KMS-11 (cell line): ENCODE measurements around the gene BABAM2.

ENCODE experiments used
- H2AFZ ChIP-seq: fragments of 200-600 bp; sonication (generic); 2 replicates; pipeline ENCODE4 v1.6.1; 2016; ENCODE audit warnings: antibody characterized with exemption, mixed run types, low read depth
- H3K27ac ChIP-seq: fragments of 200-600 bp; sonication (generic); 2 replicates; pipeline ENCODE4 v1.6.1; 2016; ENCODE audit warnings: mild to moderate bottlenecking, mixed run types
- H3K27me3 ChIP-seq: fragments of 200-600 bp; sonication (generic); 2 replicates; pipeline ENCODE4 v1.6.1; 2017; ENCODE audit warnings: mild to moderate bottlenecking, low read depth, mixed run types, moderate library complexity; ENCODE audit not compliant: insufficient read depth
- H3K36me3 ChIP-seq: fragments of 200-600 bp; sonication (generic); 2 replicates; pipeline ENCODE4 v1.6.1; 2017; ENCODE audit warnings: mild to moderate bottlenecking, mixed run types; ENCODE audit not compliant: insufficient read depth
- H3K4me1 ChIP-seq: fragments of 200-600 bp; sonication (generic); 2 replicates; pipeline ENCODE4 v1.6.1; 2016; ENCODE audit warnings: mild to moderate bottlenecking, low read depth, mixed run types; ENCODE audit not compliant: poor library complexity, severe bottlenecking
- H3K4me2 ChIP-seq: fragments of 200-600 bp; sonication (generic); 2 replicates; pipeline ENCODE4 v1.7.0; 2016; ENCODE audit warnings: mild to moderate bottlenecking, mixed run types
- H3K4me3 ChIP-seq: fragments of 200-600 bp; sonication (generic); IDR thresholded peaks from 2 replicates; pipeline ENCODE4 v1.6.1; 2017; ENCODE audit warnings: low read depth, low read length, mixed read lengths; ENCODE audit not compliant: insufficient read depth
- H3K79me2 ChIP-seq: fragments of 200-600 bp; sonication (generic); 2 replicates; pipeline ENCODE4 v1.6.1; 2016; ENCODE audit warnings: low read depth, mixed run types; ENCODE audit not compliant: insufficient read depth
- H3K9ac ChIP-seq: fragments of 200-600 bp; sonication (generic); 2 replicates; pipeline ENCODE4 v1.6.1; 2016; ENCODE audit warnings: mild to moderate bottlenecking, mixed run types
- H4K20me1 ChIP-seq: fragments of 200-600 bp; sonication (generic); 2 replicates; pipeline ENCODE4 v1.6.1; 2016; ENCODE audit warnings: mild to moderate bottlenecking, mixed run types; ENCODE audit not compliant: insufficient read depth
- CTCF ChIP-seq: fragments of 200-600 bp; sonication (generic); conservative IDR thresholded peaks from 2 replicates; pipeline ENCODE4 v1.6.1; 2017; ENCODE audit warnings: low read depth, mild to moderate bottlenecking, antibody characterized with exemption, low read length, moderate library complexity, mixed read lengths

BABAM2 gene

GRCh38 chr2:27888790-27889189, 1.7 kb upstream of the BABAM2 start:
- H3K4me3 ChIP-seq = no peak overlapping the region
- H4K20me1 ChIP-seq = no peaks in the 10 kb centered on the region
- no peak overlapping the region for H3K27ac ChIP-seq
- H3K9ac ChIP-seq = no peak overlapping the region
- H3K79me2 ChIP-seq = peaks cover 15% of the 10 kb centered on the region; the same call in 1 of the 2 replicates
- no peaks in the 10 kb centered on the region for H3K27me3 ChIP-seq
- H2AFZ ChIP-seq = no peak overlapping the region
- TF ChIP-seq CTCF = no peak
- no peaks in the 10 kb centered on the region for H3K36me3 ChIP-seq
- H3K4me1 ChIP-seq = peaks cover 12% of the 10 kb centered on the region
- H3K4me2 ChIP-seq = no peak overlapping the region

GRCh38 chr2:27889774-27890145, 769 bp upstream of the BABAM2 start:
- no peak for TF ChIP-seq CTCF
- H2AFZ ChIP-seq = peak overlapping the region; percentile 95; the same call in 1 of the 2 replicates
- no peak overlapping the region for H3K27ac ChIP-seq

DNA sequence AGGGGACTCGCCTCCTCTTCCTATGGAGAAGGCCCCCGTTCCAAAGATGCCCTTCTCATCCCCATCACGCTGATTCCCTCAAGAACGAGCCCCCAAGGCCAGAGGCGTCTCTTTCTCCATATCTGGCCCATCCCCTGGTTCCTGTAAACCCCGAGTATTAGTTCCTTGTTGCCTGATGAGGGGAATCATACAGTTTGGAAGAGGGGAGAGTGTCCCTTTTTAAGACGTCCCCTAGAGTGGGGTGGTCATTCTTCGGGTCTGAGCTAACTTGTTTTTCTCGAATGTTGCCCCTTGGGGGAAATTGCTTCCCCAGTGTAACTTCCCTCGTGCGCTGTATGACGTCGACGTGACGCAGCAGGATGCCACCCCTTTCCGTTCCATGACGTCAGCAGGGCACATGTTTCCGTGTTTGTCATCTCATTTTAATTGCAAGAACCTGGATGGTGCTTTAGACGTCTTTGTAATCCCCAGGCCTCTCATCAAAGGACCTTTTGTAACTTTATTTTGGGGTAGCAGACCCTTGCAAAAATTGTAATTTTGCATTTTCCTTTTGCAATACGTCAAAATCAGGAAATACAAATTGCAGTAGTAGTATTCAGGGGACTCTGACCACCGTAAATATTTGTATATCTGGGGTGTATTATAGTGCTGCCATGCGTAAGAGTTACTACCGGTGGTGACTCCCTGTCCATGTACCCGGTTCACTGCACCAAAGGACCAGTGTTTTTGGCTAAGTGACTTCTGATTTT, 569 bp downstream of the BABAM2 start:
- Histone ChIP-seq H2AFZ (peak overlapping the region; percentile 95), H3K36me3 (no peaks in the 10 kb centered on the region), H3K4me1 (peaks cover 12% of the 10 kb centered on the region), H3K27ac (peak overlapping the region; percentile 99), H4K20me1 (no peaks in the 10 kb centered on the region), H3K9ac (peak overlapping the region; percentile 94), H3K79me2 (peaks cover 15% of the 10 kb centered on the region; the same call in 1 of the 2 replicates), H3K4me3 (peak overlapping the region; percentile 93), H3K27me3 (no peaks in the 10 kb centered on the region), H3K4me2 (peak overlapping the region; percentile 90)
- no peak for TF ChIP-seq CTCF

More at GRCh38 chr2:27889774-27890145, 769 bp upstream of the BABAM2 start:
- no peaks in the 10 kb centered on the region for H4K20me1 ChIP-seq
- no peaks in the 10 kb centered on the region for H3K36me3 ChIP-seq
- H3K79me2 ChIP-seq = peaks cover 15% of the 10 kb centered on the region; the same call in 1 of the 2 replicates
- peak overlapping the region; percentile 62 for H3K4me3 ChIP-seq
- H3K9ac ChIP-seq = peak overlapping the region; percentile 94; the same call in 1 of the 2 replicates
- no peaks in the 10 kb centered on the region for H3K27me3 ChIP-seq
- peak overlapping the region; percentile 50 for H3K4me2 ChIP-seq
- peaks cover 12% of the 10 kb centered on the region for H3K4me1 ChIP-seq

GRCh38 chr2:27891673-27892105, 1.2 kb downstream of the BABAM2 start:
- no peaks in the 10 kb centered on the region for H4K20me1 ChIP-seq
- no peaks in the 10 kb centered on the region for H3K27me3 ChIP-seq
- H3K4me3 ChIP-seq = no peak overlapping the region
- TF ChIP-seq CTCF = no peak
- H3K36me3 ChIP-seq = no peaks in the 10 kb centered on the region
- peak overlapping the region; percentile 99 for H3K27ac ChIP-seq
- peak overlapping the region; percentile 94; the same call in 1 of the 2 replicates for H3K9ac ChIP-seq
- H3K79me2 ChIP-seq = peaks cover 15% of the 10 kb centered on the region; the same call in 1 of the 2 replicates
- H2AFZ ChIP-seq = peak overlapping the region; percentile 95
- H3K4me1 ChIP-seq = peaks cover 12% of the 10 kb centered on the region
- H3K4me2 ChIP-seq = peak overlapping the region; percentile 90
